GM10847 (cell line): Measurements from ENCODE around the gene TEDC1.

Source experiments
- POLR2A ChIP-seq: IDR thresholded peaks from 2 replicates; pipeline ENCODE4 v1.6.1; 2011; ENCODE audit not compliant: insufficient read length; ENCODE audit errors: extremely low read depth

Gene TEDC1

DNA sequence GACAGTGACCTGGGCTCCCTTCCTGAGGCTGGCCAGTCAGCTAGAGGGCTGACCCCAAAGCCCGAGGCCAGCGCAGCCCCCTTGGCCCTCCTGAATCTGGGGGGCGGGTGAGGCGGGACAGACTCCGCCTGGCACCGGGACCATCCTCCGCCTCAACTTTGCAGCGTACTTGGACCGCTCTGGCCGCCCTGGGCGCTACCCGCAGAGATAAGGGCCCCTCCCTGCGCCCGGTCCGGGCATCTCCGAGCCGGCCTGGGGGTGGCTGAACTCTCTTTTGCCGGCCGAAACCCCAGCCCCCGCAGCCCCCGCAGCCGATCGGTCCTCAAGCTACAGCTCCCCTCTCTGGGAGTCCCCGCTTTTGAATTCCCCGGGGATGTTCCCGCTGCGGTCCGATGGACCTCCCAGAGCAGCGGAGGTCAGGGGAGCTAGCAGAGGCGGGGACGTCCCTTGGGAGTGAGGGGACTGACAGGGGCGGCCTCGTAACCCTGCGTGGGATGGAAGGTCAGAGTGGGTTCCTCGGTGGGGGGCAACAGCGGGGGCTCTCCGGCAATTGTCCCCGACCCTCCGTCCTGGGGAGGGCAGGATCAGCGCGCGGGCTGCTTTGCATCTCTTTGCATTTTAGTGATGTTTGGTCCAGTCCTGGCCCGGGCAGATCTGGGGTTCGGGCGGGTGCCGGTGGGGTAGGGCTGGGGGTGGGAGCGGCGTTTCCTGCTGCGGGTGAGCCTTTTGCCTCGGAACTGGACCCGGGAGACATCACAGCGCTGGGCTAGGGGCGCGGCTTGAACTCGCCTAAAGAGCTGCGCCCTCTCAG, 4.7 kb upstream of the TEDC1 start, which contains the start of gene CRIP1:
TSS of gene CRIP1 (plus strand) at position 724 of the 811 bp plus-strand sequence. CDS start 374 bp downstream, outside the sequence.
- no peak for TF ChIP-seq POLR2A

DNA sequence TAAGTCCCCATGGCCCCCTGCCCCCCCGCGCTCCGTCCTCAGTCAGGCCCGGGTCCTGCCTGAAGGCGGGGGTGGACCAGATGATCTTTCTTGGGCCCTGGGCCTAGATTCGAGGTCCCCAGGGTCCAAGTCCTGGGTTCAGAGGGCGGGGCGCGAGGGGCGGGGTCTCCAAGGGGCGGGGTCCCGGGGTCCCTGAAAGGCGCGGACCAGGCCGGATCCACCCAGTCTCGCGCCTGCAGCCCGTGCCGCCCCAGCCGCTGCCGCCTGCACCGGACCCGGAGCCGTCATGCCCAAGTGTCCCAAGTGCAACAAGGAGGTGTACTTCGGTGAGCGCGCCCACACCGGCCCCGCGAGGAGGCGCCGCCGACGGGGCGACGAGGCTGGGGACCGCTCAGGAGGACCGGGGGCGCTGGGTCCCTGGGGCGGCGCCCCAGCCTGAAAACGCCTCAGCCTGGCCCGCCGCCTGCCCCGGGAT, 4.0 kb upstream of the TEDC1 start:
- TF ChIP-seq POLR2A, result peak; percentile 65

DNA sequence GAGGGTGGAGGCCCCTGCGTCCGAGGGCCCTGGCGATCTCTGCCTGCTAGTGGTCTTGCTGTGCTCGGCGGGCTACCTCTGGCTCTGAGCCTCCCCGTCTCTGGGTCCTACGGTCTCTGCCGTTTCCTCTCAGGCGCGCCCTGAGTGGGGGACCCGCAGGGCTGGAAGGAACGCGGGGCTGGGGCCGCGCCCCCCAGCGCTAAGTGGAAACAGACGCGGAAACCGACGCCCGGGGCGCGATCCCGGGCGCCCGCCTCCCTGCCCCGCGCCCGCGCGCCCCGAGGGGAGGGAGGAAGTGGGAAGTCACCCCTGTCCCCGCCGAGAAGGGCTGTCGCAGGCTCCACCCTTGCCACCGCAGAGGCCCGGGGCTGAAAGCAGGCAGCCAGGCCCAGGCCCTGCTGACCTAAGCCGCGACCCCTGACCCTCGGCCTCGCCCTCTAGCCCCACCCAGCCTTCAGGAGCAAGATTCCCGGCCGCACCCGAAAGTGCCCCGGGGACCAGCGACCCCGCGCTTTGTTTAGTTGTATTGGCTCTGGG, 3.5 kb upstream of the TEDC1 start:
- peak; percentile 12 for TF ChIP-seq POLR2A

DNA sequence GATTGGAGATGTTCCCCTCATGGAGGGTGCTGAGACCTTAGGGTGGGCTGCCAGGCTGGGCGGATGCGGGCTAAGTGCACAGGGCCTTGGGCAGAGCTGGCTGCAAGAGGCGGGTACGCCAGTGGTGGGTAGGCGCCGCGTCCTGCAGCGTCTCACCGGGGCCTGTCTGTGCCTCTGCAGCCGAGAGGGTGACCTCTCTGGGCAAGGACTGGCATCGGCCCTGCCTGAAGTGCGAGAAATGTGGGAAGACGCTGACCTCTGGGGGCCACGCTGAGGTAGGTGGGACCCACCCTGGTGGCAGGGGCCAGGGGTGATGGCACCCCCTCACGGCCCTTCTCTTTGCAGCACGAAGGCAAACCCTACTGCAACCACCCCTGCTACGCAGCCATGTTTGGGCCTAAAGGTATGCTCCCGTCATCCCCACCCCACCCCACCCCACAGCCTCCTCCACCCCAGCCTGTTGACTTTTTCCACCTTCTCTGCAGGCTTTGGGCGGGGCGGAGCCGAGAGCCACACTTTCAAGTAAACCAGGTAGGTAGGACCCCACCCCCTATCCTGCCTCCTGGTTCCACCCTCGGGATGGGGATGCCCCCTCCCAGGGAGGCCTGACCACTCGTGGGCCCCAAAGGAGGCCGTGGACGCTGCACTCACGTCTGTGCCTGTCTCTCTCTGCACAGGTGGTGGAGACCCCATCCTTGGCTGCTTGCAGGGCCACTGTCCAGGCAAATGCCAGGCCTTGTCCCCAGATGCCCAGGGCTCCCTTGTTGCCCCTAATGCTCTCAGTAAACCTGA, 2.9 kb upstream of the TEDC1 start:
- TF ChIP-seq POLR2A, result no peak

DNA sequence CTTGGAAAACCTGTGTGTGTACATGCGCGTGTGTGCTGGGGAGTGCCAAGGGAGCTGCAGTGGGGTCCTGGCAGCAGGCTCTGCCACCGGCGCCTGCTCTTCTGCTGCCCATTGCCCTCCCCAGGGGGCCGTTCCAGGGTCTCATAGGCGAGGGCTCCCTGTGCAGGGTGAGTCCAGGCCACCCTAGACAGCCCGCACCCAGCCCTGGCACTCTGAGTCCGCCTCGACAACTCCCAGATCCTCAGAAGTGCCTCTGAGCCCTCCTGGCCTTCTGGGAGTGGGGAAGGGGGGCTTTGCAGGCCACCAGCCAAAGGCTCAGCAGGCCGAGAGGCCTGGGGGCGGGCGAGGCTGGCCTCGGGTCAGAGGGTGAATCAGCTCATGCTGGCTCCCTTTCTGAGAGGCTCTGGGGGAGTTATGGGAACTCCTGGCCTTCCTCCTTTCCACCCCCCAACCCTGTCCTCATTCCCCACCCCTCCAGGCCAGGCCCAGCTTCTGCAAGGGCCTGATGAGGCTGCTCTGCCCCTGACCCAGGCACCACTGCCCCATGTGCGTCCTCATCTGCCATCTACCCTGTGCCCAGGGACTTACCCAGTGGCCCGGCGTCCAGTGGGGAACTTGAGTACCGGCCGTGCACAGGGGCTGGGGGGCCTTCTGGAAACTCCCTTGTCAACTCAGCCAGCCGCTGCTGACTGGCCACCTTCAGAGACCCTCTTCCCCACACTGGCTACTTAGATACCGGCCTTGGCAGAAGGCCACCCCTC, 2.1 kb upstream of the TEDC1 start:
- no peak for TF ChIP-seq POLR2A

DNA sequence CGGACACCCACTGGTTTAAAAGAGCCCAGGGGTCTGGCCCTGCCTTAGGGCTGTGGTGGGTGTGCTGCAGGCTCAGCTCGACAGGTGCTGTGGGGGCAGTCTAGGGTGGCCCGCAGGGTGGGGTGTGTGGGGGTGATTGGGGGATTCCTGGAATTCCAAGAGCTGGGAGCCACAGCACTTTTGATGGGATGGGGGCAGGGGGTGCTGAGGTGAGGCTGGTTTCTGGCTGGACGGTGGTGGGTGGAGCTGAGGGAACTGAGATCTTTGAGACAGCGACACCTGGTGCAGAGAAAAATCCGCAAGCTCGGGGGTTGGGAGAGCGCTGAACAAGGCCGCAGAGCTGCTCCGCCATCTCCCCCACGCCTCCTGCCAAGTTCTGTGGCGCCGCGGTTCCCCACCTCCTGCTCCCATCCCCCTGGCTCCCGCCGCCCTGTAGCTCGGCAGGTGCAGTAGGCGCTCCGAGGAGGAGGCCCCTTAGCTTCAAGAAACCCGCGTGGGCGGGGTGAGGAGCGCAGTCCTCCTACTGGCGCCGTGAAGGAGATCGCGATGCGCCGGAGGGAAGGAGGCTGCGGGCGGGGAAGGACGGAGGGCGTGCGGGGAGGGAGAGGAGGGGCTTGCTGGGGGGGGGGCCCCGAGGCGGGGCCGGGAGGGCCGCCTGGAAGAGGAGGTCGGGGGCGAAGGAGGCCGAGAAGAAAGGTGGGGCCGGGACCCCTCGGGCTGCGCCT, 1.3 kb upstream of the TEDC1 start:
- no peak for TF ChIP-seq POLR2A

DNA sequence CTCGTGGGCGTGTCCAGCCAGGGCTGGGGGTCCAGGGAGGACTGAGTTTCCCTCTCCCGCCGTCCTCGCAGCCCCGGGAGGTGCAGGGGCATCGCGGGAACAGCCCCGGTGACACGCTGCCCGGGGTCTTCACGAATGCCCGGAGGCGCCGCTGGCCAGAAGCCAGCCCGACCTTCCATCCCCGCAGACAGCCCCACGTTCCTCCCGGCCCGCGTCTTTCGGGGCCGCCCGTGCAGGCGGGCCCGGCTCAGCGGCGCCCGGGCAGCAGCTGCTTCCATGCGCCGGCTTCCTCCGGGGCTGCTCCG, 827 bp upstream of the TEDC1 start:
- TF ChIP-seq POLR2A, result no peak

DNA sequence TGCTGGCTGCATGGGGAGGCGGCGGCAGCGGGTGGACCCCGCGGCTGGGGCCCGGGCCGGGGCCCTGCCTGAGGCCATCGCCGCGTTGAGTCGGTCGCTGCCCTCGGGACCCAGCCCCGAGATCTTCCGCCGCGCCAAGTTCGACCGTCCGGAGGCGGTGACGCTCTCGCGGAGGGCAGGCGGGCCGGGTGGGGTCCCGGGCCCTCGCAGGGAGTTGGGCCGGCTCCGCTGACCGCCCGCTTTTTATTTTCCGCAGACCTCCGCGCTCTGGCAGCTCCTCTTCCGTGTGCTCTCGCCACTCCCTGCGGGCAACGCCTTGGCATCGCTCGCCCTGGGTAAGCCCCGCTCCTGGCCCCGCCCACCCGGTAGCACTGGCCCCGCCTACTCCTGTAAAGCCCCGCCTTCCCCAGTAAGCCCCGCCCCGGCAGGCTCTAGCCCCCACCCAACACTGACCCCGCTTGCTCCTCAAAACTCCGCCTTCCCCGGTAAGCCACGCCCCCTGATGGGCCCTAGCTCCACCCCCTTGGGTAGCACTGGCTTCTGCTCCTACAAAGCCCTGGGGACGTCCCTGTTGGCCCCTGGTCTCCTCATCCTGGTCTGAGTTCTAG, 424 bp downstream of the TEDC1 start:
- no peak for TF ChIP-seq POLR2A

DNA sequence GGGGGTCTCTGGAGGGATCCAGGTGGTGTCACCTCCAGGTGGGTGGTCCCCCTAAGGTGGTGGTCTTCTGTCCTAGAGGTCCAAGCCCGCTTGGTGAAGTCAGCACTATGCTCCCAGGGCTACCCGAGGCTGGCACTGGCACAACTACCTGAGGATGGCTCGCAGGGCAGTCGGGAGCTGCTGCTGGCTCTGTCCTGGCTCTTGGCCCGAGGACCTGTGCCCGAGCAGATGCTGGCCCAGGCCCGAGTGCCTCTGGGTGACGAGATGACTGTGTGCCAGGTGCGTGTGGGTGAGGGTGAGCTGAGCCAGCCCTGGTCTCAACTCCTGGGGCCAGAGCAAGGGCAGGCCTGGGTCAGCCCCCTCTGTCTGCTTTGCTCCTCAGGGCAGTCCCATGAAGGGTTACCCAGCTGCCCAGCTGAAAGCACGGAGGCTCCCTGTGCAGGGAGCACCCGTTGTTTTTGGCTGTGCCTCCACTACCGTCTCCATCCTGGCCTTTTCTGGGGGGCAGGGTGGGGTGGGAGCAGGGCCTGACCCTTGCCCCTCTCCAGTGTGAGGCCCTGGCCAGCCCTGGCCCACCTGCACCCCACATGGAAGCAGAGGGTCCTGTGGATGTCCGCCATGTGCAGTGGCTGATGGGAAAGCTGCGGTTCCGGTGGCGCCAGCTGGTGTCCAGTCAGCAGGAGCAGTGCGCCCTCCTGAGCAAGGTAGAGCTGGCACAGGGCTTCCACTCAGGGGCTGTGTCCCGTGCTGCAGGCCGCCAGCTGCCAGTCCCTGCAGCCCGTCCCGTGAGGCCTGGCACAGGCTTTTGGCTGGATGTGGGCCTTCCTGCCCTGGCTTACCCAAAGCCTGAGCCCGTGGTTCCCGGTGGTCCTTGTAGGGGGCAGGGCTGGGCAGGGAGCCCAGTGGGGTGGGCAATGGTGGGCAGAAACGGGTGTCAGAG, 1.3 kb downstream of the TEDC1 start:
- TF ChIP-seq POLR2A, result no peak

DNA sequence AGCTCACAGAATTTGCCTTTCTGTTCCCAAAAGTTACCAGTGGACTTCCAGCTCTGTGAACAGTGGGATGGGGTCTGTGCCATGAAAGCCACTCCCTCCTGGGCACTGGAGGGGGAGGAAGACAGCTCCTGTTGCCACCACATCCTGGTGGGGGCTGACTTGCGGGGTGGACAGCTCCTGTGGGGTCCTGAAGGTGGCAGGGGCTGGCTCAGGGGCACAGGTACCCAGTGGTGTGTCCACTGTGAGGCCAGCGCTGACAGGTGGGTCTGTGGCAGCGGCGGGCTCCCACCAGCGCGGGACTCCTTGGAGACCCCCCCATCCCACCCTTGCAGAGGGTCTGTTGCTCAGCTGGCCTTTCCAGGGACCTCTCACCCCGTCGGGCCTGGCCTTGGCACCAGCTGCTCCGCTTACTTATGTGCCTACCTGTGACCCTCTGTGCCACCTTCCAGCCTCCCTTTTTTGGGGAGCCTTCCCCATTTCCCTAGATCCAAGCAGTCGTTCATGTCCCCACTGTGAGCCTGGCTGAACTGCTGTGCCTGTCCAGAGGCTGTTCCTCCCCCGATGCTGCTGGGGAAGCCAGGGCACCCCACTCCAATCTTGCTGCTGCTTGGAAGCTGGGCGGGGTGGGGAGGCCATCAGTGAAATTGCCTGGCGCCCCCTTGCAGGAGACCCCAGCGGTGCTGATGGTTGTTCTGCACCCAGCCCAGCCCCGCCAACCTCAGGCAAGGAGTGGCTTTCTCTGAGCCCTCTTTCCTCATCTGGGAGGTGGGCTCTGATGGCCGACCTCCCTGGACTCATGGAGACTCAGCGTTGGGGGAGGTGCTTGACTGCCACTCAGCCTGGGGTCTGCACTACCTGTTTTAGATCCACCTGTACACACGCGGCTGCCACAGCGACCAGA, 2.2 kb downstream of the TEDC1 start:
- TF ChIP-seq POLR2A, result no peak

DNA sequence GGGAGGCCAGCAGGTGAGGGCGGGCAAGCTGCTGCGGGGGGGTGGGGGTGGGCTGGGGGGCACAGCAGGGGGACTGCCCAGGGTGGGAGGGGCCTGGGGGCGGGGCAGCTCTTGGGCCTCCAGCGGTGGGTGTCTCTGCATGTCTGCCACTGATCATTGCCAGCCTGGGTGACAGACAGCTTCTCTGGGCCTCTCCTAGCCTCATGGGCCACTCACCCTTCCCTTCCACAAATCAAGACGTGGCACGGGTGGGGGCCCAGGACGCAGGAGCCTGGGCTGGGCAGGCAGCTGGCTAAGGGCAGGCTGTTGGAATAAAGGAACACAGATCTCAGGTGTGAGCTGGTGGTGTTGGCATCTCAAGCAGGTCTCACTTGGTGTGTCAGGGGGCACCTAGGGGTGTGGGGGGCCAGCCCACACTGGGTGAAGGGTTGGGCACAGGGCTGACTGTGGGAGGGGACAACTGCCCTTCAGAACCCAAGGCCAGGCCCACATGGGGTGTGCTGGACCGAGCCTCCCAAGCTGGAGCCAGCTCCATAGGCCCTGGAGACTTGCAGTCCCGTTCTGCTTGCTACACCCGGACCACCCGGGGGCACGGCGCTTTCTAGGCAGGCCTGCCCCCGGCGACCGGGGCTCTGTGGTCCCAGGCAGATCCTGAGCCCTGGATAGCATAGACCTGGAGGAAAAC, 3.0 kb downstream of the TEDC1 start:
- no peak for TF ChIP-seq POLR2A

DNA sequence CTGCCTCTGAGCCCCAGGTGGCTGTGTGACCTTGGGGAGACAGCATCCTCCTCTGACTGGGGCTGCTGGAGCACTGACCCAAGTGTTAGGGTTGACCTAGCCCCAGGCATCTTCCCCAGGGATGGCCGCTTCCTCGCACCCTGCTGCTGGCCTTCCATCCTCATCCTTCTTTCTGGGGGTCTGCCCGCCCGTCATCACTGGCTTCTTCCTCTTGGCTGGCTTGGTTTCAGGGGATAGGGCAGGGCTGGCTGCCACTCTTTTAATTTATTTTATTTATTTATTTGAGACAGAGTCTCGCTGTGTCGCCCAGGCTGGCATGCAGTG, 3.5 kb downstream of the TEDC1 start:
- TF ChIP-seq POLR2A, result no peak
